ENCODE measurements around the gene RTP3.

DNA sequence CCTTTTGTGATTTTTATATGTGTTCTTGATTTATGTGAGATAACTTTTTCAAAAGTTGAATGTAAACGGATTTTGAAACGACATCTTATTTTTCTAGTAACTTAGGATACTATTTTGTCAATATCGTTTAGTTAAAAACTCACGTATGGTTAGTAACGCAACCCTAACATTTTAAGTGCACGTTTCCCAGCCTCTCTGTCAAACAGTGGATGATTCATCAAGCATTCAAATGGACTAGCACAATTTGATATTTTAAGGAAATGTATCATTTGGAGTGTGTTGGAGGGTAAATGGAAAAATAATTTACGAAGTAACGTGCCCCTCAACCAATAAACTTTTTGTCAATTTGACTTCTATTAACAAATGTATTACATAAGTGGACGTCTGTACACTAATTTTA, 23.3 kb downstream of the RTP3 start:
- TF ChIP-seq HDAC2 (IDR thresholded peaks at IDR 0.05; ENCODE audit: borderline replicate concordance in 1 of 2, low read depth in 2 of 2, low read length in 2 of 2) (no peak), POLR2A (IDR thresholded peaks at IDR 0.05; ENCODE audit: control extremely low read depth in 1 of 2, low read depth in 2 of 2, low read length in 2 of 2) (no peak), POLR2AphosphoS5 (IDR thresholded peaks at IDR 0.05; ENCODE audit: low read depth, low read length) (no peak), RFX5 (IDR thresholded peaks at IDR 0.05; ENCODE audit: borderline replicate concordance, low read depth, low read length) (no peak), YY1 (IDR thresholded peaks at IDR 0.05; ENCODE audit: low read depth, low read length) (no peak), FOSL1 (IDR thresholded peaks at IDR 0.05; ENCODE audit: insufficient read depth, low read depth, low read length) (no peak)
- TF ChIP-seq, protein P1, sequence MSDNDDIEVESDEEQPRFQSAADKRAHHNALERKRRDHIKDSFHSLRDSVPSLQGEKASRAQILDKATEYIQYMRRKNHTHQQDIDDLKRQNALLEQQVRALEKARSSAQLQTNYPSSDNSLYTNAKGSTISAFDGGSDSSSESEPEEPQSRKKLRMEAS (IDR thresholded peaks at IDR 0.05) = no peak
- TF ChIP-seq, protein P2, sequence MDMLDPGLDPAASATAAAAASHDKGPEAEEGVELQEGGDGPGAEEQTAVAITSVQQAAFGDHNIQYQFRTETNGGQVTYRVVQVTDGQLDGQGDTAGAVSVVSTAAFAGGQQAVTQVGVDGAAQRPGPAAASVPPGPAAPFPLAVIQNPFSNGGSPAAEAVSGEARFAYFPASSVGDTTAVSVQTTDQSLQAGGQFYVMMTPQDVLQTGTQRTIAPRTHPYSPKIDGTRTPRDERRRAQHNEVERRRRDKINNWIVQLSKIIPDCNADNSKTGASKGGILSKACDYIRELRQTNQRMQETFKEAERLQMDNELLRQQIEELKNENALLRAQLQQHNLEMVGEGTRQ (IDR thresholded peaks at IDR 0.05; ENCODE audit: low read length) = no peak
